H1 (cell line): ENCODE results near the gene TSEN54. TPM values are rescaled to one million over a fixed set of nuclear protein-coding genes. Genes with fewer than 3 reads are reported as not detected.
A peak's percentile ranks its signal among the peaks of the same experiment; 100 is the strongest.

ENCODE experiments used
- CTCF ChIA-PET: fragments of 300-600 bp; sonication (Branson Sonifier 250); formaldehyde crosslinking; loops from one replicate; lab custom pipeline; 2021; ENCODE audit not compliant: partially characterized antibody; lab: Charles Lee
- POLR2A ChIA-PET: fragments of 300-600 bp; sonication (Branson Sonifier 250); formaldehyde crosslinking; loops from one replicate; lab custom pipeline; 2021; ENCODE audit warnings: inconsistent platforms; ENCODE audit not compliant: partially characterized antibody; lab: Charles Lee
- DNase-seq, 2 experiments: peaks; one replicate each; pipeline versions ENCODE4 v3.0.0 to v3.0.0-alpha.2; 2010 to 2022; ENCODE audit warnings: low spot score in 2 of 2, low read depth in 1 of 2, mixed read lengths in 1 of 2
- FAIRE-seq: peaks from 2 replicates; lab custom pipeline; 2011; peaks lifted over from hg19 to GRCh38; lab: Jason Lieb, UNC
- H2AFZ ChIP-seq: 2 replicates; pipeline ENCODE4 v1.8.1; 2012; ENCODE audit warnings: low read length, inconsistent platforms
- H2AK5ac ChIP-seq: 2 replicates; pipeline ENCODE4 v1.6.1; 2013; ENCODE audit warnings: low read depth, low read length
- H2BK120ac ChIP-seq: replicated peaks from 2 replicates; pipeline ENCODE3; 2013; ENCODE audit warnings: low read depth, low read length, inconsistent platforms
- H2BK12ac ChIP-seq: 2 replicates; pipeline ENCODE4 v1.6.1; 2013; ENCODE audit warnings: low read depth, low read length
- H2BK15ac ChIP-seq: 2 replicates; pipeline ENCODE4 v1.6.1; 2013; ENCODE audit warnings: low read length
- H2BK20ac ChIP-seq: 2 replicates; pipeline ENCODE4 v1.6.1; 2013; ENCODE audit warnings: low read length
- H2BK5ac ChIP-seq: 2 replicates; pipeline ENCODE4 v1.6.1; 2013; ENCODE audit warnings: low read depth, low read length
- H3K14ac ChIP-seq: 2 replicates; pipeline ENCODE4 v1.6.1; 2013; ENCODE audit warnings: inconsistent platforms; ENCODE audit not compliant: insufficient read length
- H3K18ac ChIP-seq: 2 replicates; pipeline ENCODE4 v1.6.1; 2013; ENCODE audit warnings: low read length; ENCODE audit errors: extremely low read depth
- H3K23ac ChIP-seq: 2 replicates; pipeline ENCODE4 v1.6.1; 2013; ENCODE audit warnings: inconsistent platforms; ENCODE audit not compliant: insufficient read length
- H3K23me2 ChIP-seq: 2 replicates; pipeline ENCODE4 v1.6.1; 2013; ENCODE audit warnings: low read depth, low read length
- H3K27ac ChIP-seq: 2 replicates; pipeline ENCODE4 v1.6.1; 2011; ENCODE audit warnings: low read depth, low read length, inconsistent platforms
- H3K27me3 ChIP-seq, 4 experiments: replicated peaks in 1 of 4; 1 replicate in 1 of 4; 2 replicates in 3 of 4; pipeline versions ENCODE4 v1.6.1 to v1.8.1; 2011 to 2013; ENCODE audit warnings: low read length in 3 of 4, mild to moderate bottlenecking in 3 of 4, inconsistent platforms in 2 of 4, mixed read lengths in 2 of 4, moderate library complexity in 1 of 4; ENCODE audit not compliant: control insufficient read depth in 3 of 4, insufficient read depth in 3 of 4; ENCODE audit errors: extremely low read depth in 1 of 4
- H3K36me3 ChIP-seq, 4 experiments: 2 replicates each; pipeline versions ENCODE4 v1.6.1 to v1.8.1; 2011 to 2013; ENCODE audit warnings: mild to moderate bottlenecking in 4 of 4, low read length in 3 of 4, moderate library complexity in 2 of 4, control low read depth in 1 of 4, inconsistent platforms in 1 of 4; ENCODE audit not compliant: insufficient read depth in 4 of 4, control insufficient read depth in 2 of 4
- H3K4ac ChIP-seq: replicated peaks from 2 replicates; pipeline ENCODE3; 2013; ENCODE audit warnings: low read length, low read depth, mixed read lengths, inconsistent platforms; ENCODE audit not compliant: insufficient read length
- H3K4me1 ChIP-seq, 4 experiments: replicated peaks in 1 of 4; 1 replicate in 1 of 4; 2 replicates in 3 of 4; pipeline versions ENCODE4 v1.6.1 to v1.8.1; 2011 to 2013; ENCODE audit warnings: low read length in 3 of 4, inconsistent platforms in 2 of 4, mixed read lengths in 1 of 4; ENCODE audit not compliant: insufficient read depth in 4 of 4, control insufficient read depth in 3 of 4
- H3K4me2 ChIP-seq, 2 experiments: 2 replicates each; pipeline versions ENCODE4 v1.6.1 to v1.8.1; 2011 to 2013; ENCODE audit warnings: low read depth in 2 of 2, low read length in 2 of 2, control low read depth in 1 of 2, inconsistent platforms in 1 of 2, mild to moderate bottlenecking in 1 of 2; ENCODE audit not compliant: insufficient read depth in 1 of 2
- H3K4me3 ChIP-seq, 4 experiments: fragments of 200-600, 300-600 bp in 1 of 4; sonication (generic), shearing (Covaris generic), sonication (Bioruptor Twin) in 1 of 4; 2 replicates each; pipeline versions ENCODE4 v1.5.1 to v1.8.1; 2011 to 2016; ENCODE audit warnings: low read length in 4 of 4, low read depth in 3 of 4, control low read depth in 2 of 4, inconsistent platforms in 2 of 4, mild to moderate bottlenecking in 2 of 4, mixed read lengths in 1 of 4, moderate library complexity in 1 of 4; ENCODE audit not compliant: insufficient read depth in 2 of 4; ENCODE audit errors: extremely low read depth in 1 of 4
- H3K56ac ChIP-seq: replicated peaks from 2 replicates; pipeline ENCODE3; 2013; ENCODE audit warnings: low read depth, mild to moderate bottlenecking, mixed read lengths, low read length, inconsistent platforms; ENCODE audit not compliant: insufficient read length
- H3K79me1 ChIP-seq: 2 replicates; pipeline ENCODE4 v1.6.1; 2013; ENCODE audit warnings: low read depth, low read length, control low read depth
- H3K79me2 ChIP-seq, 2 experiments: 2 replicates each; pipeline versions ENCODE4 v1.6.1 to v1.8.1; 2012 to 2013; ENCODE audit warnings: low read length in 2 of 2, mild to moderate bottlenecking in 2 of 2, inconsistent platforms in 1 of 2; ENCODE audit not compliant: insufficient read depth in 2 of 2, control insufficient read depth in 1 of 2
- H3K9ac ChIP-seq, 4 experiments: replicated peaks in 1 of 4; 1 replicate in 1 of 4; 2 replicates in 3 of 4; pipeline versions ENCODE4 v1.6.1 to v1.8.1; 2011 to 2013; ENCODE audit warnings: low read depth in 3 of 4, low read length in 3 of 4, control low read depth in 2 of 4, mild to moderate bottlenecking in 2 of 4, moderate library complexity in 2 of 4, inconsistent platforms in 1 of 4; ENCODE audit errors: extremely low read depth in 1 of 4
- H3K9me3 ChIP-seq, 2 experiments: 2 replicates each; pipeline versions ENCODE4 v1.6.1 to v1.8.1; 2012 to 2013; ENCODE audit warnings: mild to moderate bottlenecking in 2 of 2, moderate library complexity in 2 of 2, control low read depth in 1 of 2, inconsistent platforms in 1 of 2, low read depth in 1 of 2, low read length in 1 of 2, mixed read lengths in 1 of 2; ENCODE audit not compliant: insufficient read depth in 2 of 2
- H4K20me1 ChIP-seq, 2 experiments: replicated peaks in 1 of 2; 2 replicates each; pipeline versions ENCODE3 to v1.8.1; 2011 to 2013; ENCODE audit warnings: inconsistent platforms in 2 of 2, low read length in 2 of 2, mild to moderate bottlenecking in 1 of 2; ENCODE audit not compliant: insufficient read depth in 2 of 2, control insufficient read depth in 1 of 2
- H4K5ac ChIP-seq: 2 replicates; pipeline ENCODE4 v1.6.1; 2013; ENCODE audit warnings: low read length, low read depth, mixed read lengths, inconsistent platforms; ENCODE audit not compliant: insufficient read length
- H4K8ac ChIP-seq: 2 replicates; pipeline ENCODE4 v1.8.0; 2013; ENCODE audit warnings: mild to moderate bottlenecking, moderate library complexity, low read length, inconsistent platforms; ENCODE audit not compliant: insufficient read depth; ENCODE audit errors: extremely low read depth
- H4K91ac ChIP-seq: replicated peaks from 2 replicates; pipeline ENCODE3; 2013; ENCODE audit warnings: low read length, mixed read lengths, inconsistent platforms; ENCODE audit not compliant: insufficient read length
- BCL11A ChIP-seq, 2 experiments: IDR thresholded peaks; one replicate each; pipeline ENCODE4 v1.6.1; 2011; ENCODE audit warnings: low read depth in 2 of 2, low read length in 2 of 2, mild to moderate bottlenecking in 2 of 2
- KDM4A ChIP-seq: IDR thresholded peaks from one replicate; pipeline ENCODE4 v1.7.1; 2012; ENCODE audit warnings: low read depth, mild to moderate bottlenecking, moderate library complexity, low read length, inconsistent platforms; ENCODE audit not compliant: severe bottlenecking
- MAFK ChIP-seq: IDR thresholded peaks from 2 replicates; pipeline ENCODE4 v1.6.1; 2012; ENCODE audit warnings: low read depth, mild to moderate bottlenecking, improper control_type of control experiment, low read length
- POLR2A ChIP-seq, 2 experiments: IDR thresholded peaks; 1 replicate in 1 of 2; 2 replicates in 1 of 2; pipeline ENCODE4 v1.6.1; 2011; ENCODE audit warnings: low read depth in 2 of 2, low read length in 2 of 2, mild to moderate bottlenecking in 2 of 2; ENCODE audit errors: control extremely low read depth in 1 of 2
- RAD21 ChIP-seq, 2 experiments: IDR thresholded peaks in 1 of 2; conservative IDR thresholded peaks in 1 of 2; 2 replicates each; pipeline ENCODE4 v1.6.1; 2011; ENCODE audit warnings: low read depth in 2 of 2, low read length in 2 of 2, improper control_type of control experiment in 1 of 2, inconsistent platforms in 1 of 2, mild to moderate bottlenecking in 1 of 2, moderate library complexity in 1 of 2
- SIN3A ChIP-seq, 2 experiments: IDR thresholded peaks in 1 of 2; conservative IDR thresholded peaks in 1 of 2; 2 replicates each; pipeline ENCODE4 v1.6.1; 2011 to 2012; ENCODE audit warnings: low read length in 2 of 2, improper control_type of control experiment in 1 of 2, low read depth in 1 of 2, mild to moderate bottlenecking in 1 of 2
- WGBS, 2 experiments: shearing (Covaris generic) in 1 of 2; methylation state at CpG; one replicate each; pipeline versions ENCODE4 v1.1.6 to v1.1.7; 2013 to 2015; ENCODE audit warnings: low lambda C conversion rate in 2 of 2, mixed read lengths in 2 of 2, inconsistent platforms in 1 of 2, low coverage in 1 of 2, missing lambda C conversion rate in 1 of 2; ENCODE audit not compliant: insufficient replicate concordance in 2 of 2, insufficient coverage in 1 of 2, insufficient read length in 1 of 2; ENCODE audit errors: extremely low coverage in 1 of 2, missing lambda C conversion rate in 1 of 2; 5-methylcytosine and 5-hydroxymethylcytosine counted together
- polyA plus RNA-seq, 7 experiments: library from polyadenylated mRNA; depleted of rRNA in 3 of 7; stranded (reverse) in 5 of 7; unstranded in 2 of 7; fragments of >200 nt in 5 of 7; fragments of 200-250 nt in 2 of 7; gene quantifications; 1 replicate in 5 of 7; 2 replicates in 1 of 7; 4 replicates in 1 of 7; pipeline versions ENCODE4 v1.2.1 to v1.2.3, GENCODE V29; 2011 to 2013; ENCODE audit warnings: missing spikeins in 2 of 7, mixed read lengths in 2 of 7
- total RNA-seq: library from RNA; stranded (reverse); fragmentation: NEBNext Ultra II Directional; extraction: Animal tissue kit (Norgen Biotek cat#: 25700); gene quantifications from 2 replicates; pipeline ENCODE4 v1.2.1, GENCODE V29; 2021

TSEN54 gene
- total and polyA plus RNA-seq, 2 of the 8 experiments (the other 6 are each of a cell fraction or from before 2014, with no cell fraction given), result 43.6 to 60.3 TPM

DNA sequence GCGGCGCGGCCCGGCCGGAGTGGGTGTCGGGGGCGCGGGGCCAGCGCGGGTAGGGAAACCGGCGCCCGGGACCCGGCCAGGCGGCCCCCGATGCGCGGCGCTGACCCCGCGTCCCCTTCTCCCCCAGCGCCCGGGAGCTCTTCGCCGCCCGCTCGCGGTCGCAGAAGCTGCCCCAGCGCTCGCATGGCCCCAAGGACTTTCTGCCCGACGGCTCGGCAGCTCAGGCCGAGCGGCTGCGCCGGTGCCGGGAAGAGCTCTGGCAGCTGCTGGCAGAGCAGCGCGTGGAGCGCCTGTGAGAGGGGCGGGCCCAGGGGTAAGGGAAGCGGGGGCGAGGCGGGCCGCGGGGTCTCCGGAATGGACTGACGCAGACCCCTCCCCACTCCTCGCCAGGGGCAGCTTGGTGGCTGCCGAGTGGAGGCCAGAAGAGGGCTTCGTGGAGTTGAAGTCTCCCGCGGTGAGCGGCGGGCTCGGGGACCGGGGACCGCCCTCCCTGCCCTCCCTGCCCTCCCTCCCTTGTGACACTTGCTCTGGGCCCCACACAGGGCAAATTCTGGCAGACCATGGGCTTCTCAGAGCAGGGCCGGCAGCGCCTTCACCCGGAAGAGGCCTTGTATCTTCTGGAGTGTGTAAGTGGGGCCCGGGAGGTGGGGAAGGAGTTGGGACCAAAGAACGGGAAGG is 430 bp downstream of the TSEN54 start:
- CTCF ChIA-PET, result interaction anchor here (0.6 to 3.5 kb wide), 29 partner anchors 8 to 595 kb away, joined by 3 to 18 read pairs (median 4); partner anchors contain the start of genes LLGL2, SLC25A19, SMIM5 and WBP2
- DNase-seq (peak in 1 of 2 experiments; percentile 70), FAIRE-seq (no peak)
- H2BK120ac ChIP-seq, result no peak overlapping the region
- H3K4me2 ChIP-seq, result peak overlapping the region; percentile 86 to 99
- peaks cover 0 to 13% of the 10 kb centered on the region in 2 experiments; a peak in 1 of 4 replicates for H3K79me2 ChIP-seq
- H3K56ac ChIP-seq, result no peak overlapping the region
- H3K18ac ChIP-seq, result peak overlapping the region; percentile 71; the same call in 1 of the 2 replicates
- 3% methylated on average over 5 of the region's 65 CpGs; no CpG with 5 or more reads in 1 of the 2 experiments for WGBS, 2 experiments
- H2BK15ac ChIP-seq, result no peak overlapping the region
- peaks cover 0 to 14% (median 8%) of the 10 kb centered on the region in 4 experiments; a peak in 6 of 7 replicates for H3K4me1 ChIP-seq
- POLR2A ChIA-PET, result interaction anchor here (0.7 to 2.5 kb wide), 10 partner anchors 9 to 73 kb away, joined by 3 to 23 read pairs (median 4); partner anchors contain the start of gene LLGL2
- H3K23ac ChIP-seq, result no peak overlapping the region
- peaks cover 0 to 15% (median 5%) of the 10 kb centered on the region in 4 experiments; a peak in 5 of 8 replicates for H3K36me3 ChIP-seq
- H3K4me3 ChIP-seq, result peak overlapping the region; percentile 77 to 92 (median 82)
- H2BK12ac ChIP-seq, result no peak overlapping the region
- peaks cover 18% of the 10 kb centered on the region for H3K23me2 ChIP-seq
- H3K9me3 ChIP-seq, result no peaks in the 10 kb centered on the region
- no peak overlapping the region for H4K5ac ChIP-seq
- H4K20me1 ChIP-seq, result peaks cover 2 to 31% of the 10 kb centered on the region in 2 experiments
- H3K79me1 ChIP-seq, result peaks cover 3% of the 10 kb centered on the region
- no peaks in the 10 kb centered on the region for H3K27me3 ChIP-seq
- H3K9ac ChIP-seq, result peak overlapping the region in 2 of 4 experiments; percentile 13 to 31; a peak in 2 of 7 replicates
- no peak overlapping the region for H2BK20ac ChIP-seq
- no peak overlapping the region for H4K91ac ChIP-seq
- H3K14ac ChIP-seq, result no peak overlapping the region
- no peak overlapping the region for H2AFZ ChIP-seq
- no peak overlapping the region; the same call in 1 of the 2 replicates for H3K27ac ChIP-seq
- H2BK5ac ChIP-seq, result no peak overlapping the region; the same call in 1 of the 2 replicates
- H3K4ac ChIP-seq, result no peak overlapping the region
- no peak overlapping the region for H4K8ac ChIP-seq
- no peak overlapping the region for H2AK5ac ChIP-seq
- TF ChIP-seq RAD21 (IDR thresholded peaks at IDR 0.05 in 1 of 2, conservative IDR thresholded peaks at IDR 0.05 in 1 of 2; ENCODE audit: low read depth in 2 of 2, low read length in 2 of 2) (no peak), MAFK (no peak), POLR2A (IDR thresholded peaks at IDR 0.05; ENCODE audit: control extremely low read depth in 1 of 2, low read depth in 2 of 2, low read length in 2 of 2) (no peak), SIN3A (conservative IDR thresholded peaks at IDR 0.05 in 1 of 2, IDR thresholded peaks at IDR 0.05 in 1 of 2; ENCODE audit: low read depth in 1 of 2, low read length in 2 of 2) (peak in 1 of 2 experiments; percentile 6; a peak in 1 of 4 replicates), KDM4A (peak; percentile 49), BCL11A (IDR thresholded peaks at IDR 0.05; ENCODE audit: low read depth in 2 of 2, low read length in 2 of 2) (no peak)
